Measurements from ENCODE around the gene SNIP1.
A peak's percentile ranks its signal among the peaks of the same experiment; 100 is the strongest.
"Not testable (repeated sequence)": the region's sequence is repeated elsewhere in the genome, so short reads cannot be mapped to it uniquely, and the experiment has no call there.

The SNIP1 gene

GRCh38 chr1:37509181-37509580, 44.9 kb downstream of the SNIP1 start:
- DNase-seq: no peak

GRCh38 chr1:37506740-37507139, 47.4 kb downstream of the SNIP1 start:
- DNase-seq: no peak

DNA sequence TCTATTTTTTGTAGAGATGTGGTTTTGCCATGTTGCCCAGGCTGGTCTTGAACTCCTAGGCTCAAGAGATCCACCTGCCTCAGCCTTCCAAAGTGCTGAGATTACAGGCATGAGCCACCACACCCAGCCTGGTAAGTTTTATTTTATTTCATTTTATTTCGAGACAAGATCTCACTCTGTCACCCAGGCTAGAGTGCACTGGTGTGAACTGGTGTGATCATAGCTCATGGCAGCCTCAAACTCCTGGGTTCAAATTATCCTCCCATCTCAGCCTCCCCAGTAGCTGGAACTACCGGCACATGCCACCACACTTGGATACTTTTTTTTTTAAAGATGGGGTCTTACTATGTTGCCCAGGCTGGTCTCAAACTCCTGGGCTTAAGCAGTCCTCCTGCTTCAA, 51.3 kb downstream of the SNIP1 start:
- not testable (repeated sequence) for DNase-seq

- DNase-seq: no peak
Observed at GRCh38 chr1:37502104-37502503, 52.0 kb downstream of the SNIP1 start.

DNA sequence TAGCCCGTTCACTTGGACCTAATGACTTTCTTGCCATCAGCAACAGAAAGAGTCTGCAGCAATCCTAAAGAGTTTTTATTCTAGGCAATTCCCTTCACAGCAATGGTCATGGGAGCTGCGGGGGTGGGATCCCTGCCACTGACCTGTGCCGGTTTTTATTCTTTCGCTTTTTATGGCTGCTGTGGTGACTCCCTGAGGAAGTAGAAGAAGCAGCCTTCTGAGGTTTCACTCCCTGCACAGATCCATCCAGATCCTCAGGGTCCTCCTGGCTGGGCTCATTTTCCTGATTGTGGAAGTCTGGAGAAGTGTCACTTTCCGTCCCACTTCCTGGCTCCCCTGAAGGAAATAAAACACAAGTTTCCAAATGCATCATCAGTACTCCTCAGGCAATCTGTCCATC, 52.4 kb downstream of the SNIP1 start:
- no peak for DNase-seq

DNA sequence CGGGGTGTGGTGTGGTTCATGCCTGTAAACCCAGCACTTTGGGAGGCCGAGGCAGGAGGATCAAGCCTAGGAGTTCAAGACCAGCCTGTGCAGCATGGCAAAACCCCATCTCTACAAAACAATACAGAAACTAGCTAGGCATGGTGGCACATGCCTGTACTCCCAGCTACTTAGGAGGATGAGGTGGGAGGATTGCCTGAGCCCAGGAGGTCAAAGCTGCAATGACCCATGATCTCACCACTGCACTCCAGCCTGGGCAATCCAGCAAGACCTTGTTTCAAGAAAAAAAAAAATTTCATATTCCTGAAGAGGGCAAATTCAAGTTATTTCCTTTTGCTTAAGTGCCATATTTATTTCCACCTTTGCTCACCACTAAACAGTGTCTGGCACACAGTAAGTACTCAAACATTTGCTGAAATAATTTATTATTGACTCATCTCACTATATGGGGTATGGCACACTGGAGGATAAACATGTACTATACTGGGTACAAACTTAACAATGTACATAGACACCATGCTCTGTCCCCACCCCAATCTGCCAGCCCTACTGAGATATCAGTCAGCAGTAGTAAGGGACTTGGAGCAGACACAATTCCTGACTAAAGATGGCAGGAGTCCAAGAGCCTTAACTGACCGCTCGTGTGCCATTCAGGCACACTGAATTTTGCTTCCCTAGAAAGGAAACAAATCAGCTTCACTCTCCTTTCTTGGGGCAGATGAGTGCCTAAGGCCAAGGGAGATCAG, 55.0 kb downstream of the SNIP1 start:
- peak in 1 of 2 experiments; percentile 43 for DNase-seq

DNA sequence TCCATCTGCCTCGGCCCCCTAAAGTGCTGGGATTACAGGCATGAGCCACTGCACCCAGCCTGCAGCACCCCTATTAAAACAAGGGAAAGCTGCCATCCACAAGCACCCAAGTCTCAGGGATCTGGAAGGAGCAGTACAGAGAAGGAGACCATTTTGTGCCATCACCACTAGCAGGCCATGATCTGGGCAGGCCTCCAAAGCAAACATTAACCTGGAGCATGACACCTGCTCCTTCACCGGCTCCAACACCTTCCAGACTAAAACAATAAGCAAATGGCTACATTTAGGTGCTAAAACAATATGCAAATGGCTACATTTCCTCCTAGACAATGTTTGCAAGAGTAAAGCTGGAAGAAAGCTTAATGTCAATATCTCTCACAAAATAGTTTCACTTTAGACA, 56.3 kb downstream of the SNIP1 start:
- DNase-seq: no peak

DNA sequence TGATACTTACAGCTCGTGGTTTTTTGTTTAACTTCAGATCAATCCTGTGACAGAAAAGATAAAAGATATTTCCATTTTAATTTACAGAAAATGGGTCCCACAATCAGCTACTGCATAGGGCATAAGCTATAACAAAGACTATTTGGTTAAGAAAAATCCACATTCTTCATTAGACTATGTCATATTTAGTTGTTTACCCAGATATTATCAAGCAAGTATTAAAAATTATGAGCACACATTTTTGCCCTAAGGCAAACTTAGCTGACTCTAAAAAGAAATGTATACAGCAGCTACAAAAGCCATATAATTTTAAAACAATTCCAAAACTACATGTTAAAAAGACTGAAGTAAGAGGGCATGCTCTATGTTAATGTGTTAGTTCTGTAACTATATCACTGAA, 58.2 kb downstream of the SNIP1 start:
- DNase-seq: no peak

DNA sequence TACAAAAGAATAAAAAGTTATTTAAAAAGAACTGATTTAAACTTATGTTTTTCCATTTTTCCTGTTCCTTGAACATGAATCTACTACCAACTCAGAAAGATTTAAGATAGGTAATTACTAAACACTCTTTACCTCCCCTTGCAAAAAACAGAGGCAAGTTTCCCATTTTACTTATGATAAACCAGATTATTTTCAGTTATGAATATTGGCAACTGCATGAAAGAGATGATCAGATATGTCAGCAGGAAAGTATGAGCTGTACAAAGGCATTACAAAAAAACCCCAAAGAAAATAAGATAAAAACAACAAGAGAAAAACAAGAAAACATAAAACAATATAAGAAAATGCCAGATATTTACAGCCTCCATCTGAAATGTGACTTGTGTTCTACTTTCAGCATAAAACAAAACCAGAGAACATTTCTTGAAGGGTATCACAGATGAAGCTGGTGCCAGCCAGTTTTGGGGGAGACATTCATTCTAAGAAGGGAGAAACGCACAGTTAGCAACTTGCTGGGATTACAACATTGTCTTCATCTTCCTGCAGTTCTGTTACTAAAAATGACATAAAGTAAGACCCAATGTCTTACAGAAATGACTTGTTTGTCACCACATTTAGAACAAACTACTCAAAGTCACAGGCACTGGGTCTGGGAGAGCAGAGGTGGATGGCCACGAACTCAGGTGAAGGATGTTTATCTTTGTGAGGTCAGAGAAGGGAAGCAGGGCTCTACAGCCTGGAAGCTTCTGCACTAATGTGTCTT, 60.6 kb downstream of the SNIP1 start:
- no peak for DNase-seq

DNA sequence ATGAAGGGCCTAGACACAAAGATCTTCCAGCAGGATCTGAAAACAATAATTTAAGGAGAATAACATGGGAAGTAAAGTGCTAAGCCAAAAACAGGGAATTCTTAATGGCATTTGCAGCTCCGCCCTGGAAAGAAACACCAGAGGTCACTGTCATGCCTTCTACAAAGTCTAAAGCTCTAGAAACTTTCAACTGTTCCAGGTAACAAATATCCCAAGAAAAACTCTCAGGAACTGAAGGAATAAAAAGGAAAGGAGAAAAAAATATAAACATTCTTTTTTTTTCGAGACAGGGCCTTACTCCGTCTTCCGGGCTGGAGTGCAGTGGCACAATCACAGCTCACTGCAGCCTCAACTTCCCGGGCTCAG, 66.5 kb downstream of the SNIP1 start:
- no peak for DNase-seq

DNA sequence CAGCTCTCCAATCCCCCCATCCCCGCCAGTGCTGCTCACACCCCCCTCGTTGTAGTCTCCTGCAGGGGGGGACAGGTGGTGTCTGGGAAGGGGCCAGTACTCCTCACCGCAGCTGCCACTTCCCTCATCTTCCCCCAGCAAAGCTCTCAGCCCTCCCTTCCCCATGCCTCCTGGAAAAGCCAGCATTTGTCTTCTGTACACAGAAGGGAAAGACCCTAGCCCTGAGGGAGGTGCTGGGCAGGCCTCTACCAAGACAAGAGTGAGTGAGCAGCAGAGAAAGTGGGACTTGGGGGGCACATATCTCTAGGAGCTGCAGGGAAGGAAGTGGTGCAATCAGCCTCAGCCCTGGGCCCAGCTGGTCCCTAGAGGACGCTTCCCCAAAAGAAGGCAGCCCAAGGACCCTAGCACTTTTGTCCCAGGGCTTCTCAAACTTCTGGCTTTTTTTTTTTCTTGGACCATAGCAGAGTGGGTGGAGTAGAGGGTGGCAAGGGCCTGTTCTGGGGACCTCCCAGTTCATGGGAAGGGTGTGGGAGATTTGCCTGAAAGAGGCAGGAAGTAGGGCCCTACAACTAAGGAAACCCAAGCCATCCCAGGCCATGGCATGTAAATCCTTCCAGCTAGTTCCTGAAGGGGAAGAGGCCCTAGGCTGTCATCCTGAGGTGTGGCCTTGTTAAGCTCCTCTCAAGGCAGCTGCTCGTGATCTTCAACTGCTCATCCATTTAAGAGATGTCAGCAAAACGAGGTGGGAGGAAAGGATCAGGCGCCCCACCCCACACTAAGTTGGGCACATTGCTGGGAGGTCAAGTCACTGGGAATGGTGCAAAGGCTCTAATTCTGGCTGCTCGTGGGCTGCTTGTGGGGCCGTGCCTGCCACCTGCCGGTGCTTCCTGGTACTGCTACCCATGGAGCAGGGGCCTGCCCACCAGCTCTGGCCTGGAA, 67.1 kb downstream of the SNIP1 start:
- DNase-seq: peak; percentile 25 to 77

- peak in 1 of 2 experiments; percentile 40 for DNase-seq
Observed at GRCh38 chr1:37485902-37486679, 68.0 kb downstream of the SNIP1 start.

Data from NCI-H446 (cell line).